ENCODE measurements around the gene ZNF254. TPM values are rescaled to one million over a fixed set of nuclear protein-coding genes. Genes with fewer than 3 reads are reported as not detected.

The ZNF254 gene
- total RNA-seq, 4 donors from 2014 or later = 9.9 to 23.3 (median 14.2) TPM

GRCh38 chr19:24062190-24062589 is 24.8 kb upstream of the ZNF254 start:
- no peak overlapping the region for H3K27ac ChIP-seq
- no peaks in the 10 kb centered on the region for H3K27me3 ChIP-seq
- peaks cover 41% of the 10 kb centered on the region for H3K36me3 ChIP-seq
- H3K4me3 ChIP-seq = no peak overlapping the region
- TF ChIP-seq POLR2AphosphoS5 (IDR thresholded peaks at IDR 0.05) (no peak), EP300 (IDR thresholded peaks at IDR 0.05) (no peak), POLR2A (IDR thresholded peaks at IDR 0.05) (no peak), CTCF (IDR thresholded peaks at IDR 0.05) (no peak)
- H3K9me3 ChIP-seq = no peaks in the 10 kb centered on the region
- DNase-seq (ENCODE audit: low spot score in 2 of 2) = no peak
- H3K4me1 ChIP-seq = no peaks in the 10 kb centered on the region

GRCh38 chr19:24063295-24063694 is 23.7 kb upstream of the ZNF254 start:
- Histone ChIP-seq H3K9me3 (no peaks in the 10 kb centered on the region), H3K4me3 (no peak overlapping the region), H3K36me3 (peaks cover 38% of the 10 kb centered on the region), H3K27me3 (no peaks in the 10 kb centered on the region), H3K27ac (no peak overlapping the region), H3K4me1 (no peaks in the 10 kb centered on the region)
- WGBS = 99% methylated on average over 5 of the region's 5 CpGs
- no peak for DNase-seq (ENCODE audit: low spot score in 2 of 2)
- TF ChIP-seq EP300 (IDR thresholded peaks at IDR 0.05) = no peak
- TF ChIP-seq POLR2AphosphoS5 (IDR thresholded peaks at IDR 0.05) = no peak
- TF ChIP-seq CTCF (IDR thresholded peaks at IDR 0.05) = no peak
- TF ChIP-seq POLR2A (IDR thresholded peaks at IDR 0.05) = no peak

- no peak overlapping the region for H3K4me3 ChIP-seq
- DNase-seq (ENCODE audit: low spot score in 2 of 2) = no peak
- no peak overlapping the region for H3K27ac ChIP-seq
- H3K4me1 ChIP-seq = no peaks in the 10 kb centered on the region
- peaks cover 29% of the 10 kb centered on the region for H3K36me3 ChIP-seq
- H3K27me3 ChIP-seq = no peaks in the 10 kb centered on the region
- TF ChIP-seq EP300 (IDR thresholded peaks at IDR 0.05) (no peak), POLR2AphosphoS5 (IDR thresholded peaks at IDR 0.05) (no peak)
- WGBS = 89% methylated on average over 1 of the region's 1 CpG
- H3K9me3 ChIP-seq = no peaks in the 10 kb centered on the region
Measured at GRCh38 chr19:24064175-24064574, 22.8 kb upstream of the ZNF254 start.

GRCh38 chr19:24065243-24065642 is 21.7 kb upstream of the ZNF254 start:
- no peaks in the 10 kb centered on the region for H3K27me3 ChIP-seq
- no peak for TF ChIP-seq EP300 (IDR thresholded peaks at IDR 0.05)
- no peak for TF ChIP-seq CTCF (IDR thresholded peaks at IDR 0.05)
- TF ChIP-seq POLR2AphosphoS5 (IDR thresholded peaks at IDR 0.05) = no peak
- no peak for TF ChIP-seq POLR2A (IDR thresholded peaks at IDR 0.05)
- H3K4me1 ChIP-seq = no peaks in the 10 kb centered on the region
- H3K4me3 ChIP-seq = no peak overlapping the region
- no peak overlapping the region for H3K27ac ChIP-seq
- H3K9me3 ChIP-seq = no peaks in the 10 kb centered on the region
- no peak for DNase-seq (ENCODE audit: low spot score in 2 of 2)
- WGBS = 69% methylated on average over 1 of the region's 1 CpG
- H3K36me3 ChIP-seq = peaks cover 21% of the 10 kb centered on the region

- no peak for DNase-seq (ENCODE audit: low spot score in 2 of 2)
- Histone ChIP-seq H3K36me3 (peaks cover 19% of the 10 kb centered on the region), H3K27me3 (no peaks in the 10 kb centered on the region), H3K9me3 (no peaks in the 10 kb centered on the region), H3K4me3 (no peak overlapping the region), H3K27ac (no peak overlapping the region), H3K4me1 (no peaks in the 10 kb centered on the region)
- WGBS = 85% methylated on average over 1 of the region's 1 CpG
- no peak for TF ChIP-seq CTCF (IDR thresholded peaks at IDR 0.05)
- TF ChIP-seq POLR2AphosphoS5 (IDR thresholded peaks at IDR 0.05) = no peak
- TF ChIP-seq EP300 (IDR thresholded peaks at IDR 0.05) = no peak
- no peak for TF ChIP-seq POLR2A (IDR thresholded peaks at IDR 0.05)
Measured at GRCh38 chr19:24065865-24066604, 21.0 kb upstream of the ZNF254 start.
